ENCODE data around the gene BEAN1.
"Not testable (repeated sequence)": the region's sequence is repeated elsewhere in the genome, so short reads cannot be mapped to it uniquely, and the experiment has no call there.

BEAN1 gene

GRCh38 chr16:66458853-66459252 is 31.8 kb downstream of the BEAN1 start:
- H3K4me3 ChIP-seq (ENCODE audit: low read depth in 1 of 2, low read length in 1 of 2), result no peak overlapping the region
- peaks cover 81% of the 10 kb centered on the region for H3K27me3 ChIP-seq
- no peak overlapping the region for H3K27ac ChIP-seq
- no peaks in the 10 kb centered on the region for H3K36me3 ChIP-seq
- TF ChIP-seq CTCF (IDR thresholded peaks at IDR 0.05), result no peak
- H3K4me1 ChIP-seq (ENCODE audit: control insufficient read depth in 1 of 2, insufficient read depth in 1 of 2, low read depth in 1 of 2, low read length in 1 of 2), result no peaks in the 10 kb centered on the region
- no peaks in the 10 kb centered on the region for H3K9me3 ChIP-seq

GRCh38 chr16:66459878-66460277 is 32.8 kb downstream of the BEAN1 start:
- no peak for TF ChIP-seq CTCF (IDR thresholded peaks at IDR 0.05)
- H3K27me3 ChIP-seq, result peaks cover 91% of the 10 kb centered on the region

DNA sequence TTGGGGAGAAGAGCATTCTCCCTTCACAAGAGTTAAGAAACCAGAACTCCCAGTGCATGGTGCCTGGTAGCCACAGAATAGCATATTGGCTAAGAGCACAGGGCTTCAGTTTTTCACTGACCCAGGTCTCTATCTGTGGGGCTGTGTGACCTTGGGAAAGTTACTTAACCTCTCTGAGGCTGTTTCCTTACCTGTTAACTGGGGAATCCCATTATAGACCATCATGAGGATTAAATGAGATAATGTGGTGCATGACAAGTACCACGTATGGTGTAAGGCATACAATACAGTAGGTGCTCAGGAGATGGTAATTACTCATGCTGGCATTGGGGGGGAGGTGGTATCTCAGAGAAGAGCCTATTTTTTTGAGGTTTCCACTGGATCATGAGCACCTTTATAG is 33.6 kb downstream of the BEAN1 start:
- no peak for TF ChIP-seq CTCF (IDR thresholded peaks at IDR 0.05)
- H3K27me3 ChIP-seq, result peaks cover 96% of the 10 kb centered on the region
- no peak overlapping the region for H3K4me3 ChIP-seq (ENCODE audit: low read depth in 1 of 2, low read length in 1 of 2)
- H3K27ac ChIP-seq, result no peak overlapping the region
- no peaks in the 10 kb centered on the region for H3K4me1 ChIP-seq (ENCODE audit: control insufficient read depth in 1 of 2, insufficient read depth in 1 of 2, low read depth in 1 of 2, low read length in 1 of 2)
- H3K9me3 ChIP-seq, result no peaks in the 10 kb centered on the region
- H3K36me3 ChIP-seq, result no peaks in the 10 kb centered on the region

More at GRCh38 chr16:66459878-66460277, 32.8 kb downstream of the BEAN1 start:
- Histone ChIP-seq H3K36me3 (no peaks in the 10 kb centered on the region), H3K4me3 (ENCODE audit: low read depth in 1 of 2, low read length in 1 of 2) (no peak overlapping the region), H3K4me1 (ENCODE audit: control insufficient read depth in 1 of 2, insufficient read depth in 1 of 2, low read depth in 1 of 2, low read length in 1 of 2) (no peaks in the 10 kb centered on the region), H3K27ac (no peak overlapping the region), H3K9me3 (no peaks in the 10 kb centered on the region)

DNA sequence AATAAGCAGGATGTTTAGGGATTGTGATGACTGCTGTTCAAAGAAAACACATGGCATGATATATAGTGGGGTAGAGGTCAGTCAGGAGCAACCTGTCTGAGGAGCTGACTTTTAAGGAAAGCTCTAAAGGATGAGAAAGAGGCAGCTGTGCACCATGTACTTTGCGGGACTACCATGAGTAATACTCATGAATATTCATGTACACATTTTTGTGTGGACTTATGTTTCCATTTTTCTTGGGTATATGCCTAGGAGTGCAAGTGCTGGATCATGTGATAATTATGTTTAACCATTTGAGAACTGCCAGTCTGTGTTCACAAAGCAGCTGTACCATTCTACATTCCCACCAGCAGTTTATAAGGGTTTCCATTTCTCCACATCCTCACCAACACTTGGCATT is 35.8 kb downstream of the BEAN1 start:
- H3K9me3 ChIP-seq, result no peaks in the 10 kb centered on the region
- no peak overlapping the region for H3K27ac ChIP-seq
- no peak overlapping the region for H3K4me3 ChIP-seq (ENCODE audit: low read depth in 1 of 2, low read length in 1 of 2)
- no peak for TF ChIP-seq CTCF (IDR thresholded peaks at IDR 0.05)
- no peaks in the 10 kb centered on the region for H3K36me3 ChIP-seq
- H3K27me3 ChIP-seq, result peaks cover 86% of the 10 kb centered on the region
- H3K4me1 ChIP-seq (ENCODE audit: control insufficient read depth in 1 of 2, insufficient read depth in 1 of 2, low read depth in 1 of 2, low read length in 1 of 2), result no peaks in the 10 kb centered on the region

- H3K27me3 ChIP-seq, result peaks cover 73% of the 10 kb centered on the region
- not testable (repeated sequence) for H3K4me3 ChIP-seq (ENCODE audit: low read depth in 1 of 2, low read length in 1 of 2); H3K9me3 ChIP-seq; H3K36me3 ChIP-seq; H3K27ac ChIP-seq; H3K4me1 ChIP-seq (ENCODE audit: control insufficient read depth in 1 of 2, insufficient read depth in 1 of 2, low read depth in 1 of 2, low read length in 1 of 2)
These were observed 38.9 kb downstream of the BEAN1 start for GRCh38 chr16:66465946-66466345.

GRCh38 chr16:66466636-66467035 is 39.5 kb downstream of the BEAN1 start:
- H3K27me3 ChIP-seq, result peaks cover 73% of the 10 kb centered on the region

GRCh38 chr16:66467611-66468010 is 40.5 kb downstream of the BEAN1 start:
- Histone ChIP-seq H3K4me1 (ENCODE audit: control insufficient read depth in 1 of 2, insufficient read depth in 1 of 2, low read depth in 1 of 2, low read length in 1 of 2) (no peaks in the 10 kb centered on the region), H3K4me3 (ENCODE audit: low read depth in 1 of 2, low read length in 1 of 2) (no peak overlapping the region), H3K36me3 (no peaks in the 10 kb centered on the region), H3K9me3 (no peaks in the 10 kb centered on the region), H3K27me3 (peaks cover 63% of the 10 kb centered on the region), H3K27ac (no peak overlapping the region)
- no peak for TF ChIP-seq CTCF (IDR thresholded peaks at IDR 0.05)

More at GRCh38 chr16:66466636-66467035, 39.5 kb downstream of the BEAN1 start:
- H3K9me3 ChIP-seq; H3K4me1 ChIP-seq (ENCODE audit: control insufficient read depth in 1 of 2, insufficient read depth in 1 of 2, low read depth in 1 of 2, low read length in 1 of 2); H3K36me3 ChIP-seq; H3K27ac ChIP-seq; H3K4me3 ChIP-seq (ENCODE audit: low read depth in 1 of 2, low read length in 1 of 2): not testable (repeated sequence)

All from neutrophil (primary cell).